AG09319 (cell line): Measurements from ENCODE around the gene GRM5.

Source experiments
- DNase-seq: peaks from one replicate; pipeline ENCODE4 v3.0.0-alpha.2; 2010; ENCODE audit warnings: low read depth; ENCODE audit errors: extremely low read depth
- CTCF ChIP-seq: IDR thresholded peaks from 2 replicates; pipeline ENCODE4 v1.5.1; 2011; ENCODE audit warnings: low read depth, mild to moderate bottlenecking, inconsistent platforms, low read length, moderate library complexity

GRM5 gene

GRCh38 chr11:88651556-88651955 is 414.2 kb downstream of the GRM5 start:
- TF ChIP-seq CTCF: no peak
- no peak for DNase-seq

GRCh38 chr11:88644724-88645123 is 421.1 kb downstream of the GRM5 start:
- no peak for TF ChIP-seq CTCF

GRCh38 chr11:88632163-88632562 is 433.6 kb downstream of the GRM5 start:
- TF ChIP-seq CTCF: no peak
- DNase-seq: no peak

More at GRCh38 chr11:88644724-88645123, 421.1 kb downstream of the GRM5 start:
- DNase-seq: no peak

GRCh38 chr11:88631497-88631896 is 434.3 kb downstream of the GRM5 start:
- no peak for DNase-seq
- TF ChIP-seq CTCF: no peak

GRCh38 chr11:88629496-88629895 is 436.3 kb downstream of the GRM5 start:
- no peak for DNase-seq
- TF ChIP-seq CTCF: no peak

- no peak for TF ChIP-seq CTCF
- no peak for DNase-seq
Measured at GRCh38 chr11:88626216-88626615, 439.6 kb downstream of the GRM5 start.

GRCh38 chr11:88623531-88623930 is 442.3 kb downstream of the GRM5 start:
- no peak for DNase-seq
- TF ChIP-seq CTCF: no peak
